Measurements from ENCODE around the gene SART1.
"Not testable (repeated sequence)": the region's sequence is repeated elsewhere in the genome, so short reads cannot be mapped to it uniquely, and the experiment has no call there.

The SART1 gene

GRCh38 chr11:65988791-65989592 is 27.5 kb downstream of the SART1 start:
- peak; percentile 96 for DNase-seq (ENCODE audit: low spot score)

- no peak for DNase-seq (ENCODE audit: low spot score)
These were observed 30.5 kb downstream of the SART1 start for GRCh38 chr11:65992056-65992455.

GRCh38 chr11:65997286-65997685 is 35.8 kb downstream of the SART1 start:
- DNase-seq (ENCODE audit: low spot score): no peak

GRCh38 chr11:66001942-66002647 is 40.6 kb downstream of the SART1 start, which contains the start of the genes BANF1 and EIF1AD:
BANF1 (plus strand) TSS chr11:66002503; CDS start chr11:66003251, 748 bp downstream.
EIF1AD (minus strand) TSS chr11:66002157; CDS start chr11:66000389, 1,768 bp downstream.
- peak; percentile 96 for DNase-seq (ENCODE audit: low spot score)

GRCh38 chr11:66002648-66003225 is 41.2 kb downstream of the SART1 start:
- DNase-seq (ENCODE audit: low spot score): no peak

GRCh38 chr11:66003291-66003690 is 41.8 kb downstream of the SART1 start:
- no peak for DNase-seq (ENCODE audit: low spot score)

GRCh38 chr11:66004186-66004585 is 42.7 kb downstream of the SART1 start:
- DNase-seq (ENCODE audit: low spot score): no peak

GRCh38 chr11:66006134-66006890 is 44.8 kb downstream of the SART1 start:
- no peak for DNase-seq (ENCODE audit: low spot score)

- DNase-seq (ENCODE audit: low spot score): no peak
These were observed 45.3 kb downstream of the SART1 start for GRCh38 chr11:66006891-66007176.

GRCh38 chr11:66007201-66007634 is 45.7 kb downstream of the SART1 start:
- DNase-seq (ENCODE audit: low spot score): no peak

- DNase-seq (ENCODE audit: low spot score): no peak
These were observed 46.5 kb downstream of the SART1 start for GRCh38 chr11:66008095-66008467.

- DNase-seq (ENCODE audit: low spot score): no peak
These were observed 47.1 kb downstream of the SART1 start for GRCh38 chr11:66008468-66009101.

- not testable (repeated sequence) for DNase-seq (ENCODE audit: low spot score)
These were observed 48.5 kb downstream of the SART1 start for GRCh38 chr11:66010036-66010435.

GRCh38 chr11:66011239-66011784 is 49.8 kb downstream of the SART1 start:
- no peak for DNase-seq (ENCODE audit: low spot score)

- no peak for DNase-seq (ENCODE audit: low spot score)
These were observed 50.3 kb downstream of the SART1 start, which contains the start of gene CST6 for GRCh38 chr11:66011785-66012303. CST6 (plus strand) TSS chr11:66012008; CDS start chr11:66012045, 37 bp downstream.

GRCh38 chr11:66012371-66012945 is 50.9 kb downstream of the SART1 start:
- DNase-seq (ENCODE audit: low spot score): no peak

- no peak for DNase-seq (ENCODE audit: low spot score)
These were observed 51.6 kb downstream of the SART1 start for GRCh38 chr11:66012946-66013761.

- no peak for DNase-seq (ENCODE audit: low spot score)
These were observed 52.2 kb downstream of the SART1 start for GRCh38 chr11:66013762-66014100.

- no peak for DNase-seq (ENCODE audit: low spot score)
These were observed 53.4 kb downstream of the SART1 start for GRCh38 chr11:66014804-66015453.
